SK-N-SH (cell line): Measurements from ENCODE around the gene PBX1. TPM values are rescaled to one million over a fixed set of nuclear protein-coding genes. Genes with fewer than 3 reads are reported as not detected.

ENCODE experiments used
- CTCF ChIA-PET: fragments of 300-600, 350-600 bp; formaldehyde crosslinking; extraction: SDS; loops from one replicate; lab custom pipeline; 2021; lab: Yijun Ruan, JAX
- POLR2A ChIA-PET: fragments of 350-600 bp; sonication (Branson Sonifier 250); formaldehyde crosslinking; extraction: SDS; loops from one replicate; lab custom pipeline; 2020; ENCODE audit warnings: antibody characterized with exemption, inconsistent platforms; lab: Yijun Ruan, JAX
- DNase-seq: peaks from one replicate; pipeline ENCODE4 v3.0.0; 2012
- H2AFZ ChIP-seq: fragments of 200-600 bp; sonication (generic); 2 replicates; pipeline ENCODE4 v1.8.1; 2016; ENCODE audit warnings: antibody characterized with exemption, mild to moderate bottlenecking, low read depth
- H3F3A ChIP-seq: fragments of 200-600 bp; sonication (generic); replicated peaks from 2 replicates; pipeline ENCODE3; 2016; ENCODE audit warnings: antibody characterized with exemption, mild to moderate bottlenecking; ENCODE audit not compliant: insufficient read depth
- H3K27ac ChIP-seq, 2 experiments: fragments of 200-500 bp in 1 of 2; fragments of 200-600 bp in 1 of 2; sonication (Bioruptor generic) in 1 of 2; sonication (generic), shearing (Covaris generic) in 1 of 2; 2 replicates each; pipeline versions ENCODE4 v1.5.1 to v1.6.1; 2014 to 2016; ENCODE audit warnings: low read depth in 2 of 2, inconsistent platforms in 1 of 2, low read length in 1 of 2, mild to moderate bottlenecking in 1 of 2, mixed read lengths in 1 of 2
- H3K27me3 ChIP-seq: fragments of 200-600 bp; sonication (generic), shearing (Covaris generic); 2 replicates; pipeline ENCODE4 v1.6.1; 2016; ENCODE audit warnings: mixed run types; ENCODE audit not compliant: insufficient read depth
- H3K36me3 ChIP-seq, 2 experiments: fragments of 200-500 bp in 1 of 2; fragments of 200-600 bp in 1 of 2; sonication (Bioruptor generic) in 1 of 2; sonication (generic) in 1 of 2; replicated peaks in 1 of 2; 2 replicates each; pipeline versions ENCODE3 to v1.5.1; 2014 to 2016; ENCODE audit warnings: low read length in 1 of 2, mild to moderate bottlenecking in 1 of 2; ENCODE audit not compliant: insufficient read depth in 2 of 2, control insufficient read depth in 1 of 2
- H3K4me1 ChIP-seq, 2 experiments: fragments of 200-500 bp in 1 of 2; fragments of 200-600 bp in 1 of 2; sonication (Bioruptor generic) in 1 of 2; sonication (generic), shearing (Covaris generic) in 1 of 2; 2 replicates each; pipeline versions ENCODE4 v1.5.1 to v1.6.1; 2014 to 2016; ENCODE audit warnings: low read depth in 1 of 2, low read length in 1 of 2, mixed run types in 1 of 2; ENCODE audit not compliant: insufficient read depth in 2 of 2, control insufficient read depth in 1 of 2
- H3K4me2 ChIP-seq: fragments of 200-600 bp; sonication (generic), shearing (Covaris generic); 2 replicates; pipeline ENCODE4 v1.6.1; 2017; ENCODE audit warnings: mixed run types
- H3K4me3 ChIP-seq, 2 experiments: fragments of 200-500 bp in 1 of 2; fragments of 200-600 bp in 1 of 2; sonication (Bioruptor generic) in 1 of 2; sonication (generic), shearing (Covaris generic) in 1 of 2; 2 replicates each; pipeline versions ENCODE4 v1.5.1 to v1.8.1; 2014 to 2016; ENCODE audit warnings: low read depth in 2 of 2, inconsistent platforms in 1 of 2, low read length in 1 of 2, mild to moderate bottlenecking in 1 of 2, mixed read lengths in 1 of 2, moderate library complexity in 1 of 2
- H3K79me2 ChIP-seq: fragments of 200-600 bp; sonication (generic); 2 replicates; pipeline ENCODE4 v1.8.1; 2017; ENCODE audit warnings: mild to moderate bottlenecking; ENCODE audit not compliant: insufficient read depth
- H3K9ac ChIP-seq: fragments of 200-600 bp; sonication (generic); 2 replicates; pipeline ENCODE4 v1.6.1; 2017; ENCODE audit warnings: mixed run types
- H3K9me2 ChIP-seq: fragments of 200-600 bp; sonication (generic); 2 replicates; pipeline ENCODE4 v1.6.1; 2017; ENCODE audit warnings: mixed run types
- H3K9me3 ChIP-seq: fragments of 200-600 bp; sonication (generic); 2 replicates; pipeline ENCODE4 v1.6.1; 2017; ENCODE audit warnings: mixed run types, mild to moderate bottlenecking, moderate library complexity
- H4K20me1 ChIP-seq: fragments of 200-600 bp; sonication (generic); 2 replicates; pipeline ENCODE4 v1.6.1; 2017; ENCODE audit warnings: mild to moderate bottlenecking, mixed run types; ENCODE audit not compliant: insufficient read depth
- CHD2 ChIP-seq: fragments of 150-350 bp; IDR thresholded peaks from 2 replicates; pipeline ENCODE4 v1.6.1; 2018; ENCODE audit warnings: low read length; ENCODE audit not compliant: partially characterized antibody
- EZH2phosphoT487 ChIP-seq: fragments of 200-600 bp; sonication (generic); IDR thresholded peaks from 2 replicates; pipeline ENCODE4 v1.6.1; 2017; ENCODE audit warnings: low read depth, mixed run types, mild to moderate bottlenecking, antibody characterized with exemption, moderate library complexity, borderline replicate concordance
- FOXJ3 ChIP-seq: sonication (generic); formaldehyde crosslinking; IDR thresholded peaks from 2 replicates; pipeline ENCODE4 v1.5.1; 2020; ENCODE audit warnings: mild to moderate bottlenecking, missing genetic modification reagents
- FOXM1 ChIP-seq: IDR thresholded peaks from 2 replicates; pipeline ENCODE4 v1.4.0; 2012; ENCODE audit warnings: low read depth, mild to moderate bottlenecking
- GABPA ChIP-seq: IDR thresholded peaks from 2 replicates; pipeline ENCODE4 v1.4.0; 2012; ENCODE audit warnings: low read depth, mild to moderate bottlenecking
- MEF2A ChIP-seq: IDR thresholded peaks from 2 replicates; pipeline ENCODE4 v1.4.0; 2012; ENCODE audit warnings: low read depth, borderline replicate concordance
- NFIC ChIP-seq: IDR thresholded peaks from 2 replicates; pipeline ENCODE4 v1.4.0; 2012; ENCODE audit warnings: borderline replicate concordance
- NRF1 ChIP-seq: IDR thresholded peaks from 2 replicates; pipeline ENCODE4 v1.6.1; 2012; ENCODE audit warnings: low read depth, mild to moderate bottlenecking, low read length
- POLR2AphosphoS5 ChIP-seq: IDR thresholded peaks from 2 replicates; pipeline ENCODE4 v1.6.1; 2012; ENCODE audit warnings: low read depth, low read length
- RXRA ChIP-seq: IDR thresholded peaks from 2 replicates; pipeline ENCODE4 v1.4.0; 2012; ENCODE audit warnings: low read depth, mild to moderate bottlenecking, borderline replicate concordance
- TAF1 ChIP-seq: IDR thresholded peaks from 2 replicates; pipeline ENCODE4 v1.6.1; 2012; ENCODE audit warnings: low read depth, mild to moderate bottlenecking, low read length, moderate library complexity, borderline replicate concordance
- TCF12 ChIP-seq: IDR thresholded peaks from 2 replicates; pipeline ENCODE4 v1.4.0; 2012
- TEAD4 ChIP-seq: IDR thresholded peaks from 2 replicates; pipeline ENCODE4 v1.4.0; 2012; ENCODE audit warnings: mild to moderate bottlenecking, borderline replicate concordance; ENCODE audit not compliant: insufficient read depth
- WGBS: methylation state at CpG from one replicate; pipeline ENCODE4 v1.1.6; 2017; ENCODE audit warnings: low lambda C conversion rate; 5-methylcytosine and 5-hydroxymethylcytosine counted together
- polyA plus RNA-seq, 3 experiments: library from polyadenylated mRNA; depleted of rRNA; stranded (reverse); fragments of >200 nt; gene quantifications; 2 replicates each; pipeline ENCODE4 v1.2.3, GENCODE V29; 2012
- TF ChIP-seq, protein P1 (sequence below): IDR thresholded peaks from 2 replicates; pipeline ENCODE4 v1.6.1; 2012; ENCODE audit warnings: mild to moderate bottlenecking, low read depth, low read length, moderate library complexity
- TF ChIP-seq, protein P2 (sequence below): IDR thresholded peaks from 2 replicates; pipeline ENCODE4 v1.4.0; 2012; ENCODE audit warnings: low read depth

PBX1 gene
- polyA plus RNA-seq, 1 of the 3 experiments (the other 2 are of a cell fraction) = 27.0 TPM

- Histone ChIP-seq H3K9ac (no peak overlapping the region), H3K9me3 (no peaks in the 10 kb centered on the region), H3K79me2 (no peaks in the 10 kb centered on the region), H4K20me1 (no peaks in the 10 kb centered on the region), H3K4me2 (no peak overlapping the region), H3K9me2 (no peaks in the 10 kb centered on the region), H3K27me3 (no peaks in the 10 kb centered on the region), H2AFZ (no peak overlapping the region), H3K27ac (no peak overlapping the region), H3K4me1 (peaks cover 26 to 53% of the 10 kb centered on the region in 2 experiments), H3F3A (peaks cover 35% of the 10 kb centered on the region), H3K36me3 (no peaks in the 10 kb centered on the region), H3K4me3 (no peak overlapping the region)
- POLR2A ChIA-PET = no interaction called here
- no peak for TF ChIP-seq TAF1
- TF ChIP-seq, protein P1, sequence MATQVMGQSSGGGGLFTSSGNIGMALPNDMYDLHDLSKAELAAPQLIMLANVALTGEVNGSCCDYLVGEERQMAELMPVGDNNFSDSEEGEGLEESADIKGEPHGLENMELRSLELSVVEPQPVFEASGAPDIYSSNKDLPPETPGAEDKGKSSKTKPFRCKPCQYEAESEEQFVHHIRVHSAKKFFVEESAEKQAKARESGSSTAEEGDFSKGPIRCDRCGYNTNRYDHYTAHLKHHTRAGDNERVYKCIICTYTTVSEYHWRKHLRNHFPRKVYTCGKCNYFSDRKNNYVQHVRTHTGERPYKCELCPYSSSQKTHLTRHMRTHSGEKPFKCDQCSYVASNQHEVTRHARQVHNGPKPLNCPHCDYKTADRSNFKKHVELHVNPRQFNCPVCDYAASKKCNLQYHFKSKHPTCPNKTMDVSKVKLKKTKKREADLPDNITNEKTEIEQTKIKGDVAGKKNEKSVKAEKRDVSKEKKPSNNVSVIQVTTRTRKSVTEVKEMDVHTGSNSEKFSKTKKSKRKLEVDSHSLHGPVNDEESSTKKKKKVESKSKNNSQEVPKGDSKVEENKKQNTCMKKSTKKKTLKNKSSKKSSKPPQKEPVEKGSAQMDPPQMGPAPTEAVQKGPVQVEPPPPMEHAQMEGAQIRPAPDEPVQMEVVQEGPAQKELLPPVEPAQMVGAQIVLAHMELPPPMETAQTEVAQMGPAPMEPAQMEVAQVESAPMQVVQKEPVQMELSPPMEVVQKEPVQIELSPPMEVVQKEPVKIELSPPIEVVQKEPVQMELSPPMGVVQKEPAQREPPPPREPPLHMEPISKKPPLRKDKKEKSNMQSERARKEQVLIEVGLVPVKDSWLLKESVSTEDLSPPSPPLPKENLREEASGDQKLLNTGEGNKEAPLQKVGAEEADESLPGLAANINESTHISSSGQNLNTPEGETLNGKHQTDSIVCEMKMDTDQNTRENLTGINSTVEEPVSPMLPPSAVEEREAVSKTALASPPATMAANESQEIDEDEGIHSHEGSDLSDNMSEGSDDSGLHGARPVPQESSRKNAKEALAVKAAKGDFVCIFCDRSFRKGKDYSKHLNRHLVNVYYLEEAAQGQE = peak; percentile 78
- DNase-seq = no peak
- CTCF ChIA-PET = interaction anchor here (0.6 to 2.6 kb wide), 5 partner anchors 10 to 98 kb away, joined by 3 to 6 read pairs (median 3); no protein-coding TSS in a partner anchor
- WGBS = 89% methylated on average over 3 of the region's 3 CpGs
These were observed 48.4 kb downstream of the PBX1 start for GRCh38 chr1:164607351-164607750.

DNA sequence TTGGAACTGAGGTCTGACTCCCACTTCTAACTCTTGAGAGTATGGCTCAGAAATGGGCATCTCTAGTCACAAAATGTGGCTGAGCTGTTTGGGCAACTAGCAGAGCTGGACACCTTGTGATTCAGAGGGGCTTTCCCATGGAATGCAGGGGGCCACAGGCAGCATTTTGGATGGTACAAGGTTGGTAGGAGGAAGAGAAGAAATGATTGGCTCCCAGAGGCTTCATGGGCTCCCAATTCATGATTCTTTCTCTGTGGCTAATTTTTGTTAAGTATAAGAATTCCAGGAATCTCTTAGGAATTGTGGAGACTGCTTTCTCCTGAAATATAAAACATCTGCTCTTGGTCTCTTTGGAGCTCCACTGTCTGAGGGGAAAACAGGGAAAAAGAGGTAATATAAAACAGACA, 49.7 kb downstream of the PBX1 start:
- Histone ChIP-seq H3K36me3 (no peaks in the 10 kb centered on the region), H4K20me1 (no peaks in the 10 kb centered on the region), H3K9ac (no peak overlapping the region), H3K4me3 (no peak overlapping the region), H3K4me1 (peaks cover 24 to 41% of the 10 kb centered on the region in 2 experiments), H3K4me2 (peak overlapping the region; percentile 67; the same call in 1 of the 2 replicates), H3K9me3 (no peaks in the 10 kb centered on the region), H3K79me2 (no peaks in the 10 kb centered on the region), H2AFZ (peak overlapping the region; percentile 14; the same call in 1 of the 2 replicates), H3F3A (peaks cover 28% of the 10 kb centered on the region), H3K27me3 (no peaks in the 10 kb centered on the region), H3K9me2 (no peaks in the 10 kb centered on the region), H3K27ac (peak overlapping the region; percentile 70 to 84; a peak in 3 of 4 replicates)
- POLR2A ChIA-PET = no interaction called here
- CTCF ChIA-PET = interaction anchor here (1.3 to 2.6 kb wide), 2 partner anchors 8 to 22 kb away, joined by 4 to 6 read pairs; no protein-coding TSS in a partner anchor
- TF ChIP-seq TCF12 (peak; percentile 79), CHD2 (no peak), TEAD4 (peak; percentile 35; the same call in 1 of the 2 replicates), POLR2AphosphoS5 (no peak)
- DNase-seq = no peak

GRCh38 chr1:164609089-164609488, 50.1 kb downstream of the PBX1 start:
- TF ChIP-seq FOXJ3 (CRISPR knock-in tag) (no peak), NRF1 (no peak), MEF2A (no peak), RXRA (no peak), GABPA (no peak), NFIC (no peak), EZH2phosphoT487 (no peak), FOXM1 (no peak), CHD2 (no peak)
- TF ChIP-seq, protein P2, sequence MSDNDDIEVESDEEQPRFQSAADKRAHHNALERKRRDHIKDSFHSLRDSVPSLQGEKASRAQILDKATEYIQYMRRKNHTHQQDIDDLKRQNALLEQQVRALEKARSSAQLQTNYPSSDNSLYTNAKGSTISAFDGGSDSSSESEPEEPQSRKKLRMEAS = no peak
- Histone ChIP-seq H3K4me1 (peaks cover 24 to 40% of the 10 kb centered on the region in 2 experiments), H3K9me3 (no peaks in the 10 kb centered on the region), H3K79me2 (no peaks in the 10 kb centered on the region), H3K27ac (peak overlapping the region; percentile 70 to 84; a peak in 3 of 4 replicates), H3K9ac (no peak overlapping the region), H3K9me2 (no peaks in the 10 kb centered on the region), H2AFZ (no peak overlapping the region; the same call in 1 of the 2 replicates), H3K27me3 (no peaks in the 10 kb centered on the region), H3K4me2 (peak overlapping the region; percentile 67; the same call in 1 of the 2 replicates), H3K36me3 (no peaks in the 10 kb centered on the region), H3F3A (peaks cover 28% of the 10 kb centered on the region), H3K4me3 (no peak overlapping the region), H4K20me1 (no peaks in the 10 kb centered on the region)
- 83% methylated on average over 3 of the region's 3 CpGs for WGBS
- CTCF ChIA-PET = interaction anchor here (2.6 kb wide), 1 partner anchor 8 kb away, joined by 6 read pairs; no protein-coding TSS in a partner anchor
- no peak for DNase-seq
- POLR2A ChIA-PET = no interaction called here
